Measurements from ENCODE around the gene TMTC2.

GRCh38 chr12:82961835-82962234 lies 275.1 kb downstream of the TMTC2 start:
- TF ChIP-seq CTCF (IDR thresholded peaks at IDR 0.05), result no peak
- no peak for TF ChIP-seq POLR2A (IDR thresholded peaks at IDR 0.05)
